Ovary (tissue), 9 donors: Measurements from ENCODE around the gene CEP350. TPM values are rescaled to one million over a fixed set of nuclear protein-coding genes. Genes with fewer than 3 reads are reported as not detected.

Source experiments
- DNase-seq, 5 donors: peaks; one replicate each; pipeline ENCODE4 v3.0.0-alpha.2; 2019 to 2020
- H3K27ac ChIP-seq, 2 donors: fragments of 200-600 bp; one replicate each; pipeline versions ENCODE4 v1.5.1 to v1.8.0; 2019 to 2022
- H3K27me3 ChIP-seq: fragments of 200-600 bp; one replicate; pipeline ENCODE4 v1.8.0; 2022
- H3K36me3 ChIP-seq: fragments of 200-600 bp; sonication (generic); one replicate; pipeline ENCODE4 v1.5.1; 2019
- H3K4me1 ChIP-seq: one replicate; pipeline ENCODE4 v1.8.1; 2013; ENCODE audit warnings: mild to moderate bottlenecking, moderate library complexity; ENCODE audit not compliant: insufficient read depth
- H3K4me3 ChIP-seq: fragments of 200-600 bp; sonication (generic); one replicate; pipeline ENCODE4 v1.5.1; 2017
- H3K9me3 ChIP-seq, 2 donors: fragments of 200-600 bp in 1 of 2; sonication (generic) in 1 of 2; one replicate each; pipeline versions ENCODE4 v1.5.1 to v1.8.1; 2013 to 2019; ENCODE audit warnings: mild to moderate bottlenecking in 1 of 2, moderate library complexity in 1 of 2
- CTCF ChIP-seq, 3 donors: fragments of 450-650 bp in 2 of 3; fragments of 200-600 bp in 1 of 3; IDR thresholded peaks; one replicate each; pipeline versions ENCODE4 v1.5.1 to v1.8.0; 2016 to 2022; ENCODE audit warnings: antibody characterized with exemption in 3 of 3, mild to moderate bottlenecking in 1 of 3
- EP300 ChIP-seq: sonication (generic); formaldehyde crosslinking; IDR thresholded peaks from one replicate; pipeline ENCODE4 v1.6.1; 2017; ENCODE audit warnings: antibody characterized with exemption
- POLR2A ChIP-seq: fragments of 450-650 bp; IDR thresholded peaks from one replicate; pipeline ENCODE4 v1.6.1; 2017; ENCODE audit warnings: antibody characterized with exemption, mild to moderate bottlenecking, moderate library complexity
- WGBS, 3 donors: extraction: QIAGEN DNeasy Blood & Tissue Kit in 1 of 3; methylation state at CpG; one replicate each; pipeline versions ENCODE4 v1.1.5 to v1.1.7; 2013 to 2017; 5-methylcytosine and 5-hydroxymethylcytosine counted together
- intact Hi-C, 4 donors: fragments of 100-400 bp; cut with DNase I; formaldehyde crosslinking; loops; one replicate each; pipeline versions ENCODE4 v1.11.0 to v1.15.1; 2022 to 2023
- polyA plus RNA-seq, 2 donors: library from polyadenylated mRNA; stranded (reverse); fragments of 200-250 nt in 1 of 2; fragments of 350-450 nt in 1 of 2; fragmentation: Illumina TruSeq in 1 of 2; extraction: RNeasy Lipid Tissue Mini Kit (QIAGEN cat#74804) in 1 of 2; gene quantifications; one replicate each; pipeline ENCODE4 v1.2.3, GENCODE V29; 2013 to 2014
- total RNA-seq, 7 donors: library from RNA; depleted of rRNA in 2 of 7; stranded (reverse); fragments of >200 nt in 2 of 7; fragmentation: NEBNext Ultra II Directional in 3 of 7; extraction: Animal tissue kit (Norgen Biotek cat#: 25700) in 3 of 7; gene quantifications; one replicate each; pipeline versions ENCODE4 v1.1.0 to v1.2.4, GENCODE V29; 2016 to 2023
- donor health status: DM: no; HTN: no; CAD: no; lungs with moderate emphysema.
- donor health status: DM: no; HTN: no; CAD: no.
- donor health status: Bipolar disorder and iron deficiency.
- donor health status: DM: yes; HTN: yes; CAD: no.
- donor health status: DM: no; HTN: no; CAD: no.
- donor health status: DM: yes; HTN: yes; CAD: no.

The CEP350 gene
- total and polyA plus RNA-seq, 9 donors: 7.9 to 69.4 (median 53.1) TPM

GRCh38 chr1:180096584-180097325 lies 142.1 kb downstream of the CEP350 start:
- Histone ChIP-seq H3K27me3 (no peaks in the 10 kb centered on the region), H3K27ac (no peak overlapping the region), H3K4me1 (peaks cover 2% of the 10 kb centered on the region), H3K4me3 (no peak overlapping the region), H3K36me3 (no peaks in the 10 kb centered on the region), H3K9me3 (no peaks in the 10 kb centered on the region)
- no peak for DNase-seq
- intact Hi-C loops: no loop called here
- no peak for TF ChIP-seq EP300
- no peak for TF ChIP-seq POLR2A
- no peak for TF ChIP-seq CTCF (IDR thresholded peaks at IDR 0.05)
- 30 to 51% (median 48%) methylated on average over 4 of the region's 4 CpGs for WGBS, 3 donors

GRCh38 chr1:180097326-180097605 lies 142.7 kb downstream of the CEP350 start:
- peaks cover 2% of the 10 kb centered on the region for H3K4me1 ChIP-seq
- H3K27me3 ChIP-seq: no peaks in the 10 kb centered on the region
- H3K36me3 ChIP-seq: no peaks in the 10 kb centered on the region
- intact Hi-C loops: no loop called here
- TF ChIP-seq EP300 (no peak), CTCF (IDR thresholded peaks at IDR 0.05) (no peak), POLR2A (no peak)
- H3K9me3 ChIP-seq: no peaks in the 10 kb centered on the region
- H3K4me3 ChIP-seq: no peak overlapping the region
- WGBS, 3 donors: 34 to 63% (median 50%) methylated on average over 2 of the region's 2 CpGs
- no peak for DNase-seq
- H3K27ac ChIP-seq: no peak overlapping the region

GRCh38 chr1:180101411-180101810 lies 146.8 kb downstream of the CEP350 start:
- WGBS, 3 donors: 6 to 40% (median 10%) methylated on average over 1 of the region's 1 CpG

GRCh38 chr1:180103819-180104218 lies 149.2 kb downstream of the CEP350 start:
- H3K36me3 ChIP-seq: no peaks in the 10 kb centered on the region

More at GRCh38 chr1:180101411-180101810, 146.8 kb downstream of the CEP350 start:
- Histone ChIP-seq H3K9me3 (no peaks in the 10 kb centered on the region), H3K4me3 (no peak overlapping the region), H3K36me3 (no peaks in the 10 kb centered on the region), H3K4me1 (peaks cover 2% of the 10 kb centered on the region), H3K27ac (no peak overlapping the region), H3K27me3 (no peaks in the 10 kb centered on the region)
- no peak for TF ChIP-seq EP300
- no peak for TF ChIP-seq CTCF (IDR thresholded peaks at IDR 0.05)
- TF ChIP-seq POLR2A: no peak
- intact Hi-C loops: no loop called here
- DNase-seq: no peak

More at GRCh38 chr1:180103819-180104218, 149.2 kb downstream of the CEP350 start:
- no peak overlapping the region for H3K27ac ChIP-seq
- intact Hi-C loops: no loop called here
- peaks cover 1% of the 10 kb centered on the region for H3K4me1 ChIP-seq
- no peaks in the 10 kb centered on the region for H3K9me3 ChIP-seq
- TF ChIP-seq EP300 (no peak), POLR2A (no peak), CTCF (IDR thresholded peaks at IDR 0.05) (no peak)
- WGBS, 3 donors: 98 to 99% (median 99%) methylated on average over 1 of the region's 1 CpG
- no peak overlapping the region for H3K4me3 ChIP-seq
- no peak for DNase-seq
- no peaks in the 10 kb centered on the region for H3K27me3 ChIP-seq
